DOHH2 (cell line): ENCODE measurements around the gene APELA.
"Not testable (repeated sequence)": the region's sequence is repeated elsewhere in the genome, so short reads cannot be mapped to it uniquely, and the experiment has no call there.

Experiments
- H3F3A ChIP-seq: fragments of 200-600 bp; sonication (generic), shearing (Covaris generic); 2 replicates; pipeline ENCODE4 v1.6.0; 2016; ENCODE audit warnings: antibody characterized with exemption, mild to moderate bottlenecking; ENCODE audit not compliant: control insufficient read depth, insufficient read depth
- H3K27ac ChIP-seq: fragments of 200-600 bp; sonication (generic); 2 replicates; pipeline ENCODE4 v1.5.1; 2014; ENCODE audit warnings: low read depth, mild to moderate bottlenecking, low read length, moderate library complexity
- H3K27me3 ChIP-seq: fragments of 200-600 bp; sonication (generic); 2 replicates; pipeline ENCODE4 v1.6.1; 2014; ENCODE audit warnings: mild to moderate bottlenecking, low read length, mixed read lengths; ENCODE audit not compliant: control insufficient read depth
- H3K36me3 ChIP-seq: fragments of 200-600 bp; sonication (generic); 2 replicates; pipeline ENCODE4 v1.6.1; 2014; ENCODE audit warnings: mild to moderate bottlenecking, low read length, moderate library complexity, mixed read lengths; ENCODE audit not compliant: control insufficient read depth
- H3K4me1 ChIP-seq: fragments of 200-600 bp; sonication (generic); 2 replicates; pipeline ENCODE4 v1.6.1; 2014; ENCODE audit warnings: mild to moderate bottlenecking, low read length, mixed read lengths; ENCODE audit not compliant: control insufficient read depth
- H3K4me2 ChIP-seq: fragments of 200-600 bp; sonication (generic); 2 replicates; pipeline ENCODE4 v1.6.0; 2014; ENCODE audit warnings: mild to moderate bottlenecking, low read length, moderate library complexity
- H3K4me3 ChIP-seq: fragments of 200-600 bp; sonication (generic); 2 replicates; pipeline ENCODE4 v1.5.1; 2014; ENCODE audit warnings: mild to moderate bottlenecking, low read length, mixed read lengths
- H3K79me2 ChIP-seq: fragments of 200-600 bp; sonication (generic); 2 replicates; pipeline ENCODE4 v1.6.1; 2014; ENCODE audit warnings: mild to moderate bottlenecking, low read length, mixed read lengths; ENCODE audit not compliant: control insufficient read depth
- H3K9me2 ChIP-seq: fragments of 200-600 bp; sonication (generic); replicated peaks from 2 replicates; pipeline ENCODE4 v1.6.1; 2014; ENCODE audit warnings: mild to moderate bottlenecking, low read length, mixed read lengths; ENCODE audit not compliant: control insufficient read depth
- H3K9me3 ChIP-seq: fragments of 200-600 bp; sonication (generic); 2 replicates; pipeline ENCODE4 v1.6.1; 2014; ENCODE audit warnings: antibody characterized with exemption, low read length, mixed read lengths; ENCODE audit not compliant: control insufficient read depth, insufficient read depth
- H4K20me1 ChIP-seq: fragments of 200-600 bp; sonication (generic); 2 replicates; pipeline ENCODE4 v1.6.0; 2014; ENCODE audit warnings: low read depth, mild to moderate bottlenecking, antibody characterized with exemption, low read length, moderate library complexity; ENCODE audit not compliant: control insufficient read depth, insufficient read depth
- CTCF ChIP-seq: fragments of 200-600 bp; sonication (generic); IDR thresholded peaks from one replicate; pipeline ENCODE4 v1.5.1; 2014; ENCODE audit warnings: antibody characterized with exemption, mild to moderate bottlenecking, low read depth, low read length; ENCODE audit not compliant: poor library complexity, severe bottlenecking
- EZH2phosphoT487 ChIP-seq: fragments of 200-600 bp; sonication (generic); IDR thresholded peaks from 2 replicates; pipeline ENCODE4 v1.6.1; 2017; ENCODE audit warnings: borderline replicate concordance, mild to moderate bottlenecking, antibody characterized with exemption, low read length, moderate library complexity, mixed read lengths

APELA gene

GRCh38 chr4:164918956-164919355 lies 42.0 kb downstream of the APELA start:
- Histone ChIP-seq H3K4me3 (no peak overlapping the region), H3K79me2 (no peaks in the 10 kb centered on the region), H3F3A (no peaks in the 10 kb centered on the region), H3K4me1 (no peaks in the 10 kb centered on the region), H3K36me3 (no peaks in the 10 kb centered on the region), H3K27ac (no peak overlapping the region), H3K9me3 (no peaks in the 10 kb centered on the region), H3K27me3 (no peaks in the 10 kb centered on the region), H3K9me2 (no peaks in the 10 kb centered on the region), H3K4me2 (no peak overlapping the region), H4K20me1 (no peaks in the 10 kb centered on the region)
- TF ChIP-seq CTCF (no peak), EZH2phosphoT487 (no peak)

- Histone ChIP-seq H3K36me3 (no peaks in the 10 kb centered on the region), H3K4me2 (no peak overlapping the region), H3K9me3 (no peaks in the 10 kb centered on the region), H3F3A (no peaks in the 10 kb centered on the region), H3K4me3 (no peak overlapping the region), H3K27me3 (no peaks in the 10 kb centered on the region), H3K9me2 (no peaks in the 10 kb centered on the region), H4K20me1 (no peaks in the 10 kb centered on the region), H3K4me1 (no peaks in the 10 kb centered on the region), H3K79me2 (no peaks in the 10 kb centered on the region), H3K27ac (no peak overlapping the region)
- no peak for TF ChIP-seq EZH2phosphoT487
- no peak for TF ChIP-seq CTCF
Observed at GRCh38 chr4:164924670-164925238, 47.8 kb downstream of the APELA start.

DNA sequence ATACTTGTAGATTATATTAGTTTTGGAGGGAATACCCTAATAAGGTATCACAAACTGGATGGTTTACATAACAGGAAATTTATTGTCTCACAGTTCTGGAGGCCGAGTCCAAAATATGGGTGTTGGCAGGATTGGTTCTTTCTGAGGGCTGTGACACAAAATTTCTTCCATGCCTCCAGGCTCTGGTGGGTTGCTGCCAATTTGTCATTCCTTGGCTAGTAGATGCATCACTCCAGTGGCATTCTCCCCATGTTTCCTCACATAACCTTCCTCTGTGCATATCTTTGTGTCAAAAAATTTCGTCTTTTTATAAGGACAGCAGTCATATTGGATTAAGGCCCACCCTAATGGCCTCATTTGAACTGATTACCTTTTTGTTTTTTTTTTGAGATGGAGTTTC lies 49.3 kb downstream of the APELA start:
- Histone ChIP-seq H3K27ac (no peak overlapping the region), H3K79me2 (no peaks in the 10 kb centered on the region), H3K4me2 (no peak overlapping the region), H3K4me1 (no peaks in the 10 kb centered on the region), H3K27me3 (no peaks in the 10 kb centered on the region), H4K20me1 (no peaks in the 10 kb centered on the region), H3K9me3 (no peaks in the 10 kb centered on the region), H3K36me3 (no peaks in the 10 kb centered on the region), H3K9me2 (no peaks in the 10 kb centered on the region), H3K4me3 (no peak overlapping the region), H3F3A (no peaks in the 10 kb centered on the region)
- TF ChIP-seq CTCF: no peak
- TF ChIP-seq EZH2phosphoT487: no peak

GRCh38 chr4:164927101-164927500 lies 50.1 kb downstream of the APELA start:
- H3K36me3 ChIP-seq, H3K4me1 ChIP-seq, H3K4me2 ChIP-seq, H3F3A ChIP-seq, H3K4me3 ChIP-seq, H4K20me1 ChIP-seq, H3K27ac ChIP-seq, H3K9me3 ChIP-seq, H3K9me2 ChIP-seq, H3K79me2 ChIP-seq, H3K27me3 ChIP-seq: not testable (repeated sequence)
